ENCODE measurements around the gene C11orf91.
"Not testable (repeated sequence)": the region's sequence is repeated elsewhere in the genome, so short reads cannot be mapped to it uniquely, and the experiment has no call there.

The C11orf91 gene

GRCh38 chr11:33696931-33697638, 3.5 kb downstream of the C11orf91 start:
- DNase-seq (ENCODE audit: low read depth in 2 of 2) = no peak

- no peak for DNase-seq (ENCODE audit: low read depth in 2 of 2)
Measured at GRCh38 chr11:33696411-33696810, 4.2 kb downstream of the C11orf91 start.

GRCh38 chr11:33695051-33695566, 5.5 kb downstream of the C11orf91 start:
- DNase-seq (ENCODE audit: low read depth in 2 of 2) = no peak

DNA sequence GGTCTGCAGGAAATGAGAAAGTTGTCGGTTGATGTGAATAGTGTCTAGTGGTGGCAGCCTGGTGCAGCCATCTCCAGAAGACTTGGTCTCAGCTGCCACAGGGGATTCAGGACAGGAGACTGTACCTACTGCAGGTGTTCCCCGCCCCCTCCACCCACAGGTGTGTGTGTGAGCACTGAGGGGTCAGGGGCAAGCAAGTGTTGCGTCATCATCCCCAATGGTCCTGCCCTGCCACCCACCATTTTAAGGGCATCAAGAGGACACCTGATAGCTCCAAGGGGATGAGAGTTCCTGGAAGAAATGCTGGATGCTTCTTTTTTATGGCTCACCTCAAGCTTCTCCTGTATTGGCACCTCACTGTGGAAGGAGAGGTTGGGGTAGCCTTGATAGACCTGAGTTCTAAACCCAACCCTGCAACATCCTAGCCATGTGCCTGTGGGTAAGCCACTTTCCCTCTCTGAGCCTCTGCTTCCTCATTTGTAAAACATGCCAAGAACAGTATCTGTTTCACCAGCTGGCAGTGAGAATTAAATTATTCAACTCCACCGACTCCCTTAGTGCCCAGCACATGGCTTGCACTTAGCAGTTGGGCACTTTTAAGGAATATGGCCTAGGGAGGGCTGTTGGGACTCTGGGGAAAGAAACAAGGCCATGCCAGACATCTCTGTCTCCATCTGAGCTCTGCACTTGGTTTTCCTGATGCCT, 6.1 kb downstream of the C11orf91 start:
- no peak for DNase-seq (ENCODE audit: low read depth in 2 of 2)

- no peak for DNase-seq (ENCODE audit: low read depth in 2 of 2)
Measured at GRCh38 chr11:33692541-33692940, 8.1 kb downstream of the C11orf91 start.

DNA sequence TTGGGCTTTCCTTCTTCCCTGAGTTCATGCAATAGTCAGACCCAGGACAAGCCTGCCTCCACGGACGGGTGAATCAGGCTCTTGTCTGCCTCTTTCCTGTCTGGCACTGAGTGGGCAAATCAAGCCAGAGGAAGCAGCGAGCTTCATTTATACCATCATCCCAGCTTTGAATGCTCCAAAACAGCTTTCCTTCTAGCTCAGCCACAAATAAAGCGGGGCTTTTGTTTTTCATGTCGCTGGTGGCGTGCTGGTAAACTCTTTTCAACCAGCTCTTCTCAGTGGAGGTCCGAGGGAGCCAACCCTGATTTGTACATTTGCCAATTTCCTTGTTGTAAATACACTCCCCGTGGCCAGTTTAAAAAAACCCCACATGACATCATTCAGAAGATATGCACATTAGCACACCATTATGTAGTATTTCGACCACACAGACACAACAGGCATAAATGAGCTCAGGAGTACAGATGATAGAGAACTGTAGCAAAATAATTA, 8.6 kb downstream of the C11orf91 start:
- DNase-seq (ENCODE audit: low read depth in 2 of 2) = no peak

DNA sequence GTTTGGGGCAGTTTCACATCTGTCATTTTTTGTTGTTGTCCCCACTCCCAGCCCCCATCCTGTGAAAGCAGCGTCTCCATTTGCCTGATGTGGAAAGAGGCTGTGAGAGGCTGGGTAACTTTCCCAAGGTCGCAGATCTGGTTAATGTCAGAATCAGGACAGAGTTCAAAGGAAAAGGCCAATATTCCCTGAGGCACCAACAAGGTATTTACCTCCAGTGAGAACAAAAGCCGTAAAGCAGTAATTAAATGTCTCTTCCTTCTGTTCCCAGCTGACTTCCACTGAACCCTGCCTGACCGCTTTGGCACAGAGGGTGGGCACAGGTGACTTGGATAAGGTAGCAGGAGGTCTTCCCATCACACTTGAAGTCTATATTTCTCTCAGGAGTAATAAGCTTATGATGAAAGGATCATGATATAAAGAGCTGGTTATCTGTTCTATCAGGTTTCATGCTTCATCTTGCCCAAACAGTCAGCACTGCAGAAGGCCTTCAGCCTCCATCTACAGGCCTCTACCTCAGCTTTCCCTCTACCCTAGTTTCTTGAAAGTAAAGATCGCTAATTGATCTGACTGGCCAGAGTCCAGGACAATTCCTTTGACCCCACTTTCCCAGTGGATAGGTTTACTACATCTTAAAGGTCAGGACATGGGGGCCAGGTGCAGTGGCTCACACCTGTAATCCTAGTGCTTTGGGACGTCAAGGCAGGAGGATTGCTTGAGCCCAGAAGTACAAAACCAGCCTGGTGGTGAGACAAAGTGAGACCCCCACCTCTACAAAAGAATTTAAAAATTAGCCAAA, 9.4 kb downstream of the C11orf91 start:
- no peak for DNase-seq (ENCODE audit: low read depth in 2 of 2)

DNA sequence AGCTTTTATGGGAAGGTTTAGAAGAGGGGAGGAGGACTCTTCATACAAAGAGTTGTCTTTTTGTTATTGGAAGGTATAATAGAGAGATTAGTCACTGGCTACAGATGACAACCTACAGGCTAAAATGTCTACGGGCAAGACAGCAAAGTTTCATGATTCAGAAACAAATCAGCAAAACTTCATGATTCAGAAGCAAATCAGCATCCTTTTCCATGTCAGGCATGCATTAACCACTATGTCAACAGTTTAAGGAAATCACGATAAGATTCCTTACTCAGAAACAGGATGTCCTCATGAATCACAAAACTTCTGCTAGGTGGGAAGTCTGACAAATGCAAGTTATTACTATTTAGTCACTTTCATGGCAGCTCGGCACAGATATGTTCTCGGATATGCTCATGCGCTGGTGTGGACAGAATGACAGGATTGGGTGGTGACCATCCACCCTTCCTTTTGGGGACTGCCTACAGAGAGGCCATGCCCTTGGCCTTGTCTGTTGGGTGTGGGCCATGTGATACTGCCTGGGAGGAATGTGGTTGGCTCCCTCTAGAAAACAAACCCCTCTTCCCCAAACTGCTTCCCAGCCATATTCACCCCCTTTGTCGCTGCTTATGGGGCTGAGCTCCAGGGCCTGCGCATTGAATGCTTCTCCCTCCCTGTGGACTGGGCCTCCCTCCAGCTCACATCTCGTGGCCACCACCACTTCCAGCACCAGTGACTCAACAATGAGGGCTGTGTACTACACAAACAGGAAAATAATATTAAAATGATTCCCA, 10.1 kb downstream of the C11orf91 start:
- no peak for DNase-seq (ENCODE audit: low read depth in 2 of 2)

- DNase-seq (ENCODE audit: low read depth in 2 of 2) = no peak
Measured at GRCh38 chr11:33689501-33689900, 11.1 kb downstream of the C11orf91 start.

GRCh38 chr11:33689085-33689484, 11.5 kb downstream of the C11orf91 start:
- DNase-seq (ENCODE audit: low read depth in 2 of 2) = no peak

- DNase-seq (ENCODE audit: low read depth in 2 of 2) = no peak
Measured at GRCh38 chr11:33687733-33688479, 12.7 kb downstream of the C11orf91 start.

DNA sequence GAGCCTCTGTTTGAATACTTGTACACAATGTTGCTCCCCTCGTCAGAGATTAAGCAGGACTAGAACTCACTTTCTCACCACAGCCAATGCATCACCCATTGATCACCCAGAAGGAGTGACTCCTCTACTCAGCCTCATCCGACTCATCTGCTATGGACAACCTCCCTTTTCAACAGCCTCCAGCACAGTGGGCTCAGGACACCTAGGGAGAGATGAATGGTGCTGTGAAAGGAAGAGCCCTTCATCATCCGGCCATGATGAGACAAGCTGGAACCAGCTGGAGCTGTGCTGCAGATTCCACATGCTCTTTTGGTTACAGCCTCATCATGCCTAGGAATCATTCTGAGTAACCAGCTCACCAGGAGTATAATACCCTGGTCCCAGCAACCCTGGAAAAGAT, 15.5 kb downstream of the C11orf91 start:
- no peak for DNase-seq (ENCODE audit: low read depth in 2 of 2)

DNA sequence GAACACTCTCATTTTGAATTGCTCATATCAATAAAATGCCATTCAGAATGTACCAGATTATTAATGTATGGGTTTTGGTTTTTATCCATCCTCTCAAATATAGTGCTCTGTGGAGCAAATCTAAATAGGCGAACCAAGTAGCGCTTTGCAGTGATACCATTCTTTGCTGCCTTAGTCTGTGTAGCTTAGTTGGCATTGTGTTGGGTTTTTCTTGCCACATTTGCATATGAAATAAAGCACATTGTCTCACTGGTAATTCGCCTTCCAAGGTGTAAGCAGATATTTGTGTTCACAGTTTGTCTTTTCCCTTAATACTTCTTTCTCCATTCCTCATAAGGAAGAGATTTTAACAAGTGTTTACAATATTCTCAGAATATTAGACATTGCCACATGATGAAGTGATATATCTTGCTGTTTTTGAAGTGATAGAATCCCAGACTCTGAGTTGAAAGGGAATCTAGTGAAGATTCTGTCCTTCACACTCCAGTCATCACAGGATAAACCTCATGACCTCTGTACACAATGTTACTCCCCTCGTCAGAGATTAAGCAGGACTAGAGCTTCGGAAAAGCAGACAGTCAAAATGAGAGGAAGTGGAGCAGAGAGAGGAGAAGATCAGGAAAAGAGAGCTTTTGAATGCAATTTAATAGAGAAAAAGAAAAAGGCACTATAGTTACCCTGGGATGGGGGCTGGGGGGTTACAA, 16.5 kb downstream of the C11orf91 start:
- no peak for DNase-seq (ENCODE audit: low read depth in 2 of 2)

- DNase-seq (ENCODE audit: low read depth in 2 of 2) = no peak
Measured at GRCh38 chr11:33682446-33682845, 18.2 kb downstream of the C11orf91 start.

DNA sequence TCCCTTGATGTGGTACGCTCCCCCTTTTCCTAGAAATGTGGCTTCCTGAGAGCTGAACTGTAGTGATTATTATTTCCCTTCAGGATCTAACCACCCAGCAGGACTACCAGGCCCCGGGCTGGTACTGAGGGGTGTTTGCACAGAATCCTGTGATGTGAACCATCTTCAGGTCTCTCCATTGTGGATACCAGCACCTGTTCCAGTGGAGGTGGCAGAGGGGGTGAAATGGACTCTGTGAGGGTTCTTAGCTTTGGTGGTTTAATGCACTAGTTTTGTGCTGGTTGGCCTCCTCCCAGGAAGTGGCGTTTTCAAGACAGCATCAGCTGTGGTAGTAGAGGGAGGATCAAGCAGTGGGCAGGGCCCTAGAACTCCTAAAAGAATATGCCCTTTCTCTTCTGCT, 18.6 kb downstream of the C11orf91 start:
- DNase-seq (ENCODE audit: low read depth in 2 of 2) = no peak

GRCh38 chr11:33678616-33679015, 22.0 kb downstream of the C11orf91 start:
- DNase-seq (ENCODE audit: low read depth in 2 of 2) = not testable (repeated sequence)

GRCh38 chr11:33674035-33674814, 26.4 kb downstream of the C11orf91 start:
- DNase-seq (ENCODE audit: low read depth in 2 of 2) = no peak

- no peak for DNase-seq (ENCODE audit: low read depth in 2 of 2)
Measured at GRCh38 chr11:33672273-33672672, 28.4 kb downstream of the C11orf91 start.
